NCI-H446 treated with DMSO at 0.1 percent for 48 hours (cell line): Measurements from ENCODE around the gene TNFRSF18.
"Not testable (repeated sequence)": the region's sequence is repeated elsewhere in the genome, so short reads cannot be mapped to it uniquely, and the experiment has no call there.

Experiments used
- DNase-seq: peaks from one replicate; lab custom pipeline; 2025; lab: John Stamatoyannopoulos, UW

The TNFRSF18 gene

DNA sequence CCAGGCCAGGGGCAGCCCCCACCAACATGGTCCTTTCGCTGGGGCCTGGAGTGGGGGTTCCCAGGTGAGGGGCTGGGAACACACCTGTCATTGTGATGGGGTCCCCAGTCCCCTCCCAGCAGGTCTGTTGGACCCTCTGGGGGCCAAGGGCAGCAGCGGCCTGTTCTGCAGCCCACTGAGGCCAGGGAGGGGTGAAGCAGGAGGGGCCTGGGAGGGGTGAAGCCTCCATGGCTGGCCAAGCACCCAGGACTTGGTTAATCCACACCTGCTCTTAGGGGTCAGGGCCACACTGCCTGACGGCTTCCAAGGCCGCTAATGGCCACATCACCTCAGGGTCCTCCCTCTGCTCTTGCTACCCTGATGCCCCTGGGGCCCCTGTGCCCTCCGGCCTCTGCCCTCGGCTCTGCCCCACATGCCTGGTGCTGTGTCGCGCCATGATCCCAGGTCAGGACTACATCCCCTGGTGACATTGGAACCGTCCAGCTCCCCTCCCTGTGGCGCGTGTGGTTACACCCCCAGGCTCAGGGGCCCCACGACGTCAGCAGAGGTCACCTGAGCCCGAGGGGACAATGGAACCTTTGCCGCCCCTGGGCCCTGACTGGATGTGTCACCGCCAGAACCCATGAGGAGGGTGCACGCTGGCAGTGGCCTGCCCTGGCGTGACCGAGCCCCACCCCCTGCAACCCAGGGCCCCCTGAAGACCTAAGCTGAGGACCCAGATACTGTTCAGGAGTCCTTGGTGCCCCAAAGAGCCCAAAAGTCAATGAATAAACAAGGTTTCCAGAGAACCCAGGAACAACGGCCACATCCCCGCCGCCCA, 7.0 kb downstream of the TNFRSF18 start:
- DNase-seq, result no peak

DNA sequence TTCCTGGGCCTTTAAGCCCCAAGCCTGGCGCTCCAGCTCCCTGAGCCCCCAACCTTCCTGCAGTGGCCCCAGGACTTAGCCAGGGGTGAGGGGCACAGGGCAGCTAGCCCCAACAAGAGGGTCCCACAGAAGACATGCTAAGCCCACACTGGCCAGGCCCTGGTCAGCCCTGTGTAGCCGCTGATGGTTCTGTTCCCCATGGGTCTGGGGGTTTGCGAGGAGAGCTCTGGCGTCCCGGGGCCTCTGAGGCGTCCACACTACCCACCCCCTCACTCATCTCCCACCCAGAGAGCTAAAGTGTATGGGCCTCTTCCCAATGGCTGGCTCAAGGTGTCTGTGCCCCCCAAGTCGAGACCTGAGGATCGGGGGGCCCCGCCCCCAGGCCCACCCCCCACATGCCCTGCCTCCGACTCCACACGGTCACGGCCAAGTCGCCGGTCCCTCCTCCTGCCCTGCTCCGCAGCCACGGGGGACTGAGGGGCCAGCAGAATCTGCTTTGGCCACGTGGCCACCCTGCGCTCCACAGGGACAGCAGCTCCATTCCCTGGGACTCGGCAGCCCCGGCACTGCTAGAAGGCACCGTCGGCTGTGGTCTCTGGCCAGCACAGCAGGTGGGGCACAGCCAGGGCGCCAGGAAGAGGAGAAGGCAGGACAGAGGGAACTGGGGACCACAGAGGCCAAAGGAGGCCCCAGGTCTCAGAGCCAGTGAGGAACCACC, 7.8 kb downstream of the TNFRSF18 start:
- DNase-seq, result no peak

DNA sequence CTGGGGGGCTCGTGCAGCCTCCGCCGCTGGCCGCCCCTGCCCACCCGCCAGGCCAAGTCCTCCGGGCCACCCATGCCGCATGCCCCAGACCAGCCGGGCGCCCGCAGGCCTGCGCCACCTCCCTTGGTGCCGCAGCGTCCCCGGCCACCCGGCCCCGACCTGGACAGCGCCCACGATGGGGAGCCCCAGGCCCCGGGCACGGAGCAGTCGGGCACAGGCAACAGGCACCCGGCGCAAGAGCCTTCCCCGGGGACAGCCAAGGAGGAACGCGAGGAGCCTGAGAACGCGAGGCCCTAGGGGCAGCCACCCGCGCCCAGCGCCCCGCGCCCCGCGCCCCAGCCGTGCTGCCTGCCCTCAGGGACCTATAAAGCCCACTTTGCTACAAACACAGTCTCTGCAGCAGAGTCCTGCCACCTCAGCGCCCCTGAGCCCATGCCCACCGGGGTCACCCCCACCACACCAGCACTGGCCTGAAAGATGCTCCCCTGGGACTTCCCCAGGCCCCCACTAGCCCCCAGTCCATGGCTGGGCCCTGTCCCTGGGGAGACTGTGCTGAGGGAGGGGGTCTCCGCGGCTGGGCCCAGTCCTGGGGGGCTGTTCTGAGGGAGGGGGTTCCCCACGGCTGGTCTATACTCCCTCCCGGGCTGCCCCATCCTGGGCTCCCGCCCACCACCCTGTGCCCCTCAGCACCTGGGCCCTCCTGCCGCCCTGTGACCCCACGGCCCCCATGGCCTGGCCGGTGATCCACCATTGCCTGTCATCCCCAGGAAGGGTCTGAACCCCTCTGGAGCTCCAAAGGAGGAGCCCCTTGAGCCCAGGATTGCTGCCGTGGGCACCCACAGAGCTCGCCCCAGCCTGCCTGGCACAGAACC, 8.6 kb downstream of the TNFRSF18 start:
- DNase-seq, result no peak

DNA sequence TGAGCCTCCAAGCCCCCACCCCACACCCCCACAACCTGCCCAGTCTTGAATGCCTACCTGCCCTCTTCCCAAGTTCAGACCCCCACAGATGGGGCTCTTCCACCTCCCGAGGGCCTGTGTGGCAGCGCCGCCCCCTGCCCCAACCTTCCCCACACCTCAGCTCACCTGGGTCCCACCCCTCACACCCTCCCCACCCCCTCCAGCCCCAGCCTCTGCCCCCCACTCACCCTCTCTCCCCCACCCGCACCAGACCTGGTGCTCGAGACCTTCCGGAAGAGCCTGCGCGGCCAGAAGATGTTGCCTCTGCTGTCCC, 9.2 kb downstream of the TNFRSF18 start:
- no peak for DNase-seq

DNA sequence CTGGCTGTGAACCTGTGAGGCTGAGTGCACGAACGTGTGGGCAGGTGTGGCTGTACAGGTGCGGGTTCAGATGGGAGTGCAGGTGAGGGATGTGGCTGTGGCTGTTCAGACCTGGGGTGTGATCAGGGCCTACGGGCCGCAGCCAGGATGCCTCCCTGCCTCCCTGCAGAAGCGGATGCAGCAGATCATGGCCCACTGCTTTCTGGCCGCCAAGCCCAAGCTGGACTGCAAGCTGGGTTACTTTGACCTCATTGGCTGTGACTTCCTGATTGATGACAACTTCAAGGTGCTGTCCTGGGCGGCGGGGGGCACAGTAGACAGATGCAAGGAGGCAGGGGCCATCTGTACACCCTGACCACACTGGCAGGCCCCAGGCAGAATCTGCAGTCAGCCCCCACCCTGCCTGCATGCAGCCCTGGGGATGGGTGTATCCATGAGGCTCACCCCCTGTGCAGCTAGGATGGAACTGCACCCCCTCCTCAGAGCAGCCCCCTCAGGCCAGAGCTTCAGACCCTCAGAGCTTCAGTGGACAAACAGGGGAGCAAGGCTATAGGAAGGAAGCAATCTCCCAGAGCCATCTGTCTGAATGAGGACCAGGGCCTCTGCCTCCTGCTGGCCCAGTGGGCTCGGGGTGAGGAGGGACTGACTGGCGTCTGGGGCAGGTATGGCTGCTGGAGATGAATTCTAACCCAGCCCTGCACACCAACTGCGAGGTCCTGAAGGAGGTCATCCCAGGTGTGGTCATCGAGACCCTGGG, 9.8 kb downstream of the TNFRSF18 start:
- DNase-seq, result no peak

- not testable (repeated sequence) for DNase-seq
These were observed 10.7 kb downstream of the TNFRSF18 start for GRCh38 chr1:1195726-1196125.

- DNase-seq, result no peak
These were observed 11.7 kb downstream of the TNFRSF18 start for GRCh38 chr1:1194723-1195122.

DNA sequence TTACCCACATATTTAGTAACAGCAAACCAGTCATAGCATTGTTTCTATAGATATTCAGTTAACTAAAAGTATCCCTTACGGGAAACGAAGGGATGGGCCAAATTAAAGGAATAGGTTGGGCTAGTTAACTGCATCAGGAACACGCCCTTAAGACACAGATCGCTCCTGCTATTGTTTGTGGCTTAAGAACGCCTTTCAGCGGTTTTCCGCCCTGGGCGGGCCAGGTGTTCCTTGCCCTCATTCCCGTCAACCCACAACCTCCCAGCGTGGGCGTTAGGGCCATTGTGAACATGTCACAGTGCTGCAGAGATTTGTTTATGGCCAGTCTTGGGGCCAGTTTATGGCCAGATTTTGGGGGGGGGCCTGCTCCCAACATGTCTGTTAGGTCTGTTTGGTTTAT, 14.7 kb downstream of the TNFRSF18 start:
- no peak for DNase-seq

DNA sequence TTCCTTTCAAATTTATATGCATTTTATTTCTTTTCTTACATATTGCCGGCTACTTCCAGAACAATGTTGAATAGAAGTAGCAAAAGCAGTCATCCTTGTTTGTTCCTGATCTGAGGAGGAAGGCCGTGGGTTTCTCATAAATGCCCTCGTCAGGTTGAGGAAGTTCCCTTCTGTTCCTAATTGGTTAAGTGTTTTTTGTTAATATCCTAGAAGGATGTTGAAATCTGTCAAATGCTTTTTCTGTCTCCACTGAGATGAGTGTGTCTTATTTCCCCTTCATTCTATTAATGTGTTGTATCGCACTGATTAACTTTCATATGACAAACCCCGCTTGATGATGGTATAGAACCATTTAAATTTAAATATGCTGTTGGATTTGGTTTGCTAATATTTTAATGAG, 17.3 kb downstream of the TNFRSF18 start:
- DNase-seq, result no peak

- DNase-seq, result no peak
These were observed 18.5 kb downstream of the TNFRSF18 start for GRCh38 chr1:1187938-1188337.

DNA sequence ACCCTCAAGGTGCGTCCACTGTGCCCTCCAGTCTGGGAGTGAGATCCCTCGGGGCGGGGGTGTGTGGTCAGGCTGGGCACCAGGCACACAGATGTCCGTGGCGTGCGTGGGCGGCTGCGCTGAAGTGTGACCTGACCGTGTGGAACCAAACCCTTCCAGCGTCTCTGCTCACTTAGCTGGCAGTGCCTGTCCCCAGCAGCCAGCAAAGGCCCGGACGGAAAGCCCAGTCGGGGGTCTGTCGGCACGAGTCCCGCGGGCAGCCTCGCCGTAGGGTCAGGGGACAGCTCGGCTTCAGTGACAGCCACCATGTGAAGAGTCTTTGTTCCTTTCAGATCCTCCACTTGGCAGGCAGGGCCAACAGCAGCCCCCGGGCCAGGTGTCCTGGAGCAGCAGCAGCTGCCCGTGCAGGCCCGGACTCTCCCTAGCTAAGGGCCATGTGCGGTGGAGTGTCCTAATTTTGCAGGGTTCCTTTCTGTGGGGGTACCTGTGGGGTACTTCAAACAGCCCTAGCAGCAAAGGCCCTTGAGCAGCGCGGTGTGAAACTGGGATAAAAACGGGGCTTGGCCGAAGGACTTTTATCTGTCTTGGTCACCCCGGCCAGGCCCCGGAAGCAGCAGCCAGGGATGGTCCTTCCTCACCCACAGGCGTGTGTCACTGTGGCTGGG, 21.2 kb downstream of the TNFRSF18 start:
- no peak for DNase-seq

DNA sequence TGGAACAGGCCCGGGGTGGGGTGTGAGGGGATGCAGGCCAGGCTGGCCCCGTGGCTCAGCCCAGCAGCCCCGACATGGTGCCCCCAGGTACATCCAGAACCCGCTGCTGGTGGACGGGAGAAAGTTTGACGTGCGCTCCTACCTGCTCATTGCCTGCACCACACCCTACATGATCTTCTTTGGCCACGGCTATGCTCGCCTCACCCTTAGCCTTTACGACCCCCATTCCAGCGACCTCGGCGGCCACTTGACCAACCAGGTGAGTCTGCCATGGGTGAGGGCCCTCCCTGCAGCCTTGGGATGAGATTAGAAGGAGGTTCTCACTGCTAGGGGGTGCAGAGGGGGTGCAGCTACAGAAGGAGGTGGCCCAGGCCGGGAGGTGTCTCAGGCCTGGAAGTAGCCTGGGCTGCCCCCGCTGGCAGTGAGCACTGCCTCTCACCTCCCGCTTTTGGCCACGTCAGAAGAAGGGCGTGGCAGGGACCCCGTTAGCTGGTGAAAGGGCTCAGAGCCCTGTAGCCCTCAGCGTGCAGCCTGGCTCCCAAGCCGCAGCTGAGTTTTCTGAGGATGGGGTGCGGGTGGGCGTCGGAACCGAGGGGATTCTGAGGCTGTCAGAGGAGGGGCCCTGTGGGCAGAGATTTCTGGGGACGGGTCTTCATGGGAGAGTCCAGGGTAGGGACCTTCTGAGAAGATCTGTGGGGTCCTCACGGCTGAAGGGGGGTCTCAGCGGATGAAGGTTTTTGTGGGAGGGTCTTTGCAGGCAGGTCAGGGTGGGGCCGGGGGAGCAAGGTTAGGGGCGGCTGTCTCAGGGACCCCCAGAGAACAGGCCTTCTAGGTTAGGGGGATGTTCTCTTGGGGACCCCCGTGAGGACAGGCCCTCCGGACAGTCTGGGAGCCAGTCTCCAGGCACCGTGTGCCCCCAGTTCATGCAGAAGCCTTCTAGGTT, 22.3 kb downstream of the TNFRSF18 start:
- no peak for DNase-seq

- no peak for DNase-seq
These were observed 23.1 kb downstream of the TNFRSF18 start for GRCh38 chr1:1183221-1183747.

DNA sequence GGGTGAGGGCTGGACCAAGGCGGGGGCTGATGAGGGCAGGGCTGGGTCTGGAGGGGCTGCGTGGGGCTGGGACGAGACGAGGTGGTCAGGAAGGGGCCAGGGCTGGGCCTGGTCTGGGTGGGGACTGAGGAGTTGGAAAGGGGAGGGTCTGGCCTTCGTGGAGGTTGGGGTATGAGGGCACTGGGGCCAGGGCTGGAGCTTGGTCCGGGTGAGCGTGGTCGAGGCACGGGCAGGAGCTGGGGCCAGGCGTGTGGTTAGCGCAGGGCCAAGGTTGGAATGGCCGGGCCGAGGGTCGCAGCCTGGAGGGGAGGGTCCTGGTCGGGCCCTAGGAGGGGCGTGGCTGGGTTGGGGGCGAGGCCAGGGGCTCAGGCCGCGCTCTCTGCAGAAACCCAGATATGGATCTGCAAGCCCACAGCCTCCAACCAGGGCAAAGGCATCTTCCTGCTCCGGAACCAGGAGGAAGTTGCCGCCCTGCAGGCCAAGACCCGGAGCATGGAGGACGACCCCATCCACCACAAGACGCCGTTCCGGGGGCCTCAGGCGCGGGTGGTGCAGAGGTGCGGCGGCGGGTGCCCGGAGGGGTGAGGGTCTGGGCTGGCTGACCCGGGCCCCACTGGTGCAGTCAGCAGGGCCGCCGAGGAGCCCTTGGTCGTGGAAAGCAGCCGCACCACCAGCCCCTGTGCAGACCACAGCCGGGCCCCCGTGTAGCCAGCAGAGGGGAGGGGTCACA, 23.7 kb downstream of the TNFRSF18 start:
- no peak for DNase-seq

GRCh38 chr1:1181938-1182410, 24.4 kb downstream of the TNFRSF18 start:
- no peak for DNase-seq

DNA sequence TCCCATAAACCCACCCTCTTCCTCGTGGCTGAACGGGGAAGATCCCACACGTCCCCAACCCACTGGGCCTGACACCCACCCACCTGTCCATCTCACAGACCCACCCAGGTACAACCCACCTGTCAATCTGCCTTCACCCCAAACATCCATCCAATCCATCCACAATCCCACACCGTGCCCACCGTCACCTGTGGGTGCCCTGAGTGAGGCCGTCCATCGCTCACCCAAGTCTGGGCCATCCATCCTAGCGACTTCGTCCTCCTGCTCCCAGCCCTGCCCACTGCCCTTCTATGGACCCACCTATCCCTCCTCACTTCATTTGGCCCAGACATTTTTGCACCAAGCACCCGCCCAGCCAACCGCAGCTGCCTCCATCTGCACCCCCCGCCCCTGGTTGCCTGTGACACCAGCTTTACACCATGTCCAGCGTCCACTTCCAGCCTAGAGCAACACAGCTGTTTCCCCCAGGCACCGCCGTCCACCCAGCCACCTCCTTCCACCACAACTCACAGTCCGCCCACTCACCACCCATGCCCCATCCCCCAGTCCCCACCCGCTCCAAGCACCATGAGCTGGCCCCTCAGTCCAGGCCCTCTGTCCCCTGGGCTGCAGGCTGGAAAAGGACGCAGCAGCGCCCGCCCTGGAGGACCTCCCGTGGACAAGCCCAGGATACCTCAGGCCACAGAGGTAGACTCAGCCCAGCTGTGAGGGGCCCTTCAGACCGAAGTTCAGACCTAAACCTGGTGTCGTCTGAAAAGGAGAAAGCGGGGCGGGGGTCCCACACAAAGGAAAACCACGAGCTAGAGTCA, 25.1 kb downstream of the TNFRSF18 start:
- no peak for DNase-seq

DNA sequence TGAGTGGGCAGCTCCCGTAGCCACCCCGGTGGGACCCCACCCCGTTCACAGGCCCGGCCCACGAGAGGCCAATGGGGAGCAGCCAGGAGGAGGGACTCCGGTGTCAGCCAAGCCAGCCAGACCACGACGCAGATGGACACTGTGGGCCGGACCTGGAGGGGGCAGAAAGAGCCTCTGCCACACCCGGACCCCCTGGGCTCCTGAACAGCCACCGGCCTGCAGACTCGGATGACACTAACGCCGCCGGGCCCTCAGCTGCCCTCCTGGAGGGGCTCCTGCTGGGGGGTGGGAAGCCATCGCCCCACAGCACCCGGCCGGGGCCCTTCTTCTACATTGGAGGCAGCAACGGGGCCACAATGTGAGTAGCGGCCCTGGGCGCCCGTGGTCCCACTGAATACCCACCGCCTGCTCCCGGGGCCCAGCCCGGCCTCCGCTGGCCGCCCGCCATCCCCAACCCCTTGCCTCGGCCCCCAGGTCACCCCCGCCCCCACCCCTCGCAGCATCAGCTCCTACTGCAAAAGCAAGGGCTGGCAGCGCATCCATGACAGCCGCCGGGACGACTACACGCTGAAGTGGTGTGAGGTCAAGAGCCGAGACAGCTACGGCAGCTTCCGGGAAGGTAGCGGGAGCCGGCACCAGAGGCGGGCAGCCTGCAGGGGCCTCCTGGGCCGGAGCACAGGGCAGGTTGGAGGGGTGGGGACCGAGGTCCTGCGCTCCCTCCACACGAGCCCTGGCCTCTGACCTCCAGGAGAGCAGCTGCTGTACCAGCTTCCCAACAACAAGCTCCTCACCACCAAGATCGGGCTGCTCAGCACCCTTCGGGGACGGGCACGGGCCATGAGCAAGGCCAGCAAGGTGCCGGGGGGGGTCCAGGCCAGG, 26.2 kb downstream of the TNFRSF18 start:
- DNase-seq, result no peak
